NT2/D1 (cell line): ENCODE measurements around the gene NPL.

ENCODE experiments used
- SUZ12 ChIP-seq: IDR thresholded peaks from 2 replicates; pipeline ENCODE4 v1.6.1; 2011; ENCODE audit not compliant: insufficient read length, insufficient read depth; ENCODE audit errors: extremely low read depth
- YY1 ChIP-seq: IDR thresholded peaks from 2 replicates; pipeline ENCODE4 v1.6.1; 2011; ENCODE audit not compliant: insufficient read length, insufficient read depth
- ZNF274 ChIP-seq: IDR thresholded peaks from 2 replicates; pipeline ENCODE4 v1.6.1; 2011; ENCODE audit warnings: mild to moderate bottlenecking, low read depth, low read length

- TF ChIP-seq ZNF274, result no peak
- TF ChIP-seq YY1, result no peak
- no peak for TF ChIP-seq SUZ12
Observed at GRCh38 chr1:182839209-182840066, 49.9 kb downstream of the NPL start, which contains the start of gene DHX9.
